NCI-H1417 treated with DMSO at 0.1 percent for 48 hours (cell line): ENCODE measurements around the gene FMNL3.

Experiments used
- DNase-seq: peaks from one replicate; lab custom pipeline; 2025; lab: John Stamatoyannopoulos, UW

Gene FMNL3

GRCh38 chr12:49675137-49675536 lies 32.1 kb downstream of the FMNL3 start:
- DNase-seq = no peak

- DNase-seq = no peak
Observed at GRCh38 chr12:49674318-49674981, 32.8 kb downstream of the FMNL3 start.

- peak; percentile 69 for DNase-seq
Observed at GRCh38 chr12:49673446-49674317, 33.5 kb downstream of the FMNL3 start.

GRCh38 chr12:49672301-49673217 lies 34.6 kb downstream of the FMNL3 start:
- no peak for DNase-seq

GRCh38 chr12:49671031-49671765 lies 36.0 kb downstream of the FMNL3 start:
- DNase-seq = no peak

GRCh38 chr12:49669796-49670195 lies 37.4 kb downstream of the FMNL3 start:
- no peak for DNase-seq

- DNase-seq = no peak
Observed at GRCh38 chr12:49667325-49668090, 39.7 kb downstream of the FMNL3 start.

GRCh38 chr12:49666176-49666575 lies 41.0 kb downstream of the FMNL3 start:
- no peak for DNase-seq

GRCh38 chr12:49665384-49665783 lies 41.8 kb downstream of the FMNL3 start:
- DNase-seq = no peak

GRCh38 chr12:49664591-49665239 lies 42.5 kb downstream of the FMNL3 start:
- no peak for DNase-seq

GRCh38 chr12:49664167-49664566 lies 43.0 kb downstream of the FMNL3 start:
- DNase-seq = no peak

- no peak for DNase-seq
Observed at GRCh38 chr12:49662998-49663843, 44.0 kb downstream of the FMNL3 start.

GRCh38 chr12:49661746-49662145 lies 45.5 kb downstream of the FMNL3 start:
- no peak for DNase-seq

GRCh38 chr12:49661191-49661590 lies 46.0 kb downstream of the FMNL3 start:
- no peak for DNase-seq

- no peak for DNase-seq
Observed at GRCh38 chr12:49659753-49660152, 47.5 kb downstream of the FMNL3 start.

GRCh38 chr12:49658276-49658675 lies 48.9 kb downstream of the FMNL3 start:
- no peak for DNase-seq

GRCh38 chr12:49655595-49656236 lies 51.5 kb downstream of the FMNL3 start:
- no peak for DNase-seq

- no peak for DNase-seq
Observed at GRCh38 chr12:49654715-49655114, 52.5 kb downstream of the FMNL3 start.
